Posterior cingulate gyrus (tissue), 11 donors: ENCODE measurements around the gene C6orf136.
"Not testable (repeated sequence)": the region's sequence is repeated elsewhere in the genome, so short reads cannot be mapped to it uniquely, and the experiment has no call there.

Source experiments
- DNase-seq, 10 donors: peaks; one replicate each; pipeline versions ENCODE4 v3.0.0 to v3.0.0-alpha.2; 2020 to 2021; ENCODE audit warnings: mixed read lengths in 3 of 10
- intact Hi-C: fragments of 100-400 bp; cut with DNase I; formaldehyde crosslinking; loops from one replicate; pipeline ENCODE4 v1.15.1; 2023

Gene C6orf136

GRCh38 chr6:30646450-30647241 is at the start of gene C6orf136:
Gene C6orf136 (plus strand): TSS chr6:30647133. CDS start chr6:30647232, 99 bp downstream.
- intact Hi-C loops = loop anchor here (2.0 kb wide), 1 partner anchor 70 kb away; the partner anchor contains the start of gene MDC1
- peak; percentile 89 to 99 (median 93) for DNase-seq

- peak in 8 of 10 donors; percentile 37 to 91 (median 73) for DNase-seq
- intact Hi-C loops = not testable (repeated sequence)
These were observed 49.4 kb upstream of the C6orf136 start for GRCh38 chr6:30597315-30598144.

- intact Hi-C loops = no loop called here
- DNase-seq = peak in 1 of 10 donors; percentile 33
These were observed 47.9 kb upstream of the C6orf136 start for GRCh38 chr6:30598912-30599624.

GRCh38 chr6:30599625-30600324 is 47.2 kb upstream of the C6orf136 start:
- intact Hi-C loops = no loop called here
- DNase-seq = peak in 1 of 10 donors; percentile 32

- intact Hi-C loops = no loop called here
These were observed 46.4 kb upstream of the C6orf136 start for GRCh38 chr6:30600451-30600961.

GRCh38 chr6:30601436-30601814 is 45.5 kb upstream of the C6orf136 start:
- DNase-seq = peak in 1 of 10 donors; percentile 66

More at GRCh38 chr6:30600451-30600961, 46.4 kb upstream of the C6orf136 start:
- DNase-seq = peak in 1 of 10 donors; percentile 82

GRCh38 chr6:30601815-30602641 is 44.9 kb upstream of the C6orf136 start:
- DNase-seq = peak in 1 of 10 donors; percentile 82
- intact Hi-C loops = no loop called here

More at GRCh38 chr6:30601436-30601814, 45.5 kb upstream of the C6orf136 start:
- intact Hi-C loops = no loop called here

- peak in 1 of 10 donors; percentile 61 for DNase-seq
- intact Hi-C loops = no loop called here
These were observed 43.0 kb upstream of the C6orf136 start for GRCh38 chr6:30603961-30604360.

GRCh38 chr6:30610065-30610464 is 36.9 kb upstream of the C6orf136 start:
- intact Hi-C loops = loop anchor here (5.0 kb wide), 1 partner anchor 38 kb away; the partner anchor contains the start of gene ABCF1
- DNase-seq = no peak

GRCh38 chr6:30611150-30611855 is 35.6 kb upstream of the C6orf136 start:
- DNase-seq = peak in 1 of 10 donors; percentile 35
- intact Hi-C loops = loop anchor here (5.0 kb wide), 1 partner anchor 39 kb away; the partner anchor contains the start of gene ABCF1

GRCh38 chr6:30611856-30612194 is 35.1 kb upstream of the C6orf136 start:
- intact Hi-C loops = loop anchor here (5.0 kb wide), 1 partner anchor 40 kb away; the partner anchor contains the start of gene ABCF1
- no peak for DNase-seq

- intact Hi-C loops = loop anchor here (5.0 kb wide), 1 partner anchor 40 kb away; the partner anchor contains the start of gene ABCF1
- no peak for DNase-seq
These were observed 34.7 kb upstream of the C6orf136 start for GRCh38 chr6:30612213-30612612.

- peak in 1 of 10 donors; percentile 11 for DNase-seq
- intact Hi-C loops = loop anchor here (5.0 kb wide), 1 partner anchor 40 kb away; the partner anchor contains the start of gene ABCF1
These were observed 34.2 kb upstream of the C6orf136 start for GRCh38 chr6:30612687-30613248.

- no peak for DNase-seq
- intact Hi-C loops = loop anchor here (5.0 kb wide), 1 partner anchor 41 kb away; the partner anchor contains the start of gene ABCF1
These were observed 33.5 kb upstream of the C6orf136 start for GRCh38 chr6:30613251-30614043.

- peak in 1 of 10 donors; percentile 1 for DNase-seq
- intact Hi-C loops = loop anchor here (5.0 kb wide), 1 partner anchor 42 kb away; the partner anchor contains the start of gene ABCF1
These were observed 32.7 kb upstream of the C6orf136 start for GRCh38 chr6:30614044-30614842.

GRCh38 chr6:30614843-30615218 is 32.1 kb upstream of the C6orf136 start:
- intact Hi-C loops = loop anchor here (5.0 kb wide), 1 partner anchor 43 kb away; the partner anchor contains the start of gene ABCF1
- DNase-seq = peak; percentile 65 to 96 (median 81)
